ENCODE data around the gene ANKRD55.

GRCh38 chr5:56154732-56155484 is 78.2 kb downstream of the ANKRD55 start:
- TF ChIP-seq NR3C1 (CRISPR knock-in tag; conservative IDR thresholded peaks at IDR 0.05; ENCODE audit: low read depth) (no peak), FOXP4 (CRISPR knock-in tag; IDR thresholded peaks at IDR 0.05) (no peak), TEAD4 (CRISPR knock-in tag; IDR thresholded peaks at IDR 0.05) (no peak), NFYB (CRISPR knock-in tag; conservative IDR thresholded peaks at IDR 0.05; ENCODE audit: low read depth) (no peak), FOXK1 (CRISPR knock-in tag; IDR thresholded peaks at IDR 0.05) (no peak), HMGXB4 (CRISPR knock-in tag; IDR thresholded peaks at IDR 0.05) (no peak)
- TF ChIP-seq, protein P1, sequence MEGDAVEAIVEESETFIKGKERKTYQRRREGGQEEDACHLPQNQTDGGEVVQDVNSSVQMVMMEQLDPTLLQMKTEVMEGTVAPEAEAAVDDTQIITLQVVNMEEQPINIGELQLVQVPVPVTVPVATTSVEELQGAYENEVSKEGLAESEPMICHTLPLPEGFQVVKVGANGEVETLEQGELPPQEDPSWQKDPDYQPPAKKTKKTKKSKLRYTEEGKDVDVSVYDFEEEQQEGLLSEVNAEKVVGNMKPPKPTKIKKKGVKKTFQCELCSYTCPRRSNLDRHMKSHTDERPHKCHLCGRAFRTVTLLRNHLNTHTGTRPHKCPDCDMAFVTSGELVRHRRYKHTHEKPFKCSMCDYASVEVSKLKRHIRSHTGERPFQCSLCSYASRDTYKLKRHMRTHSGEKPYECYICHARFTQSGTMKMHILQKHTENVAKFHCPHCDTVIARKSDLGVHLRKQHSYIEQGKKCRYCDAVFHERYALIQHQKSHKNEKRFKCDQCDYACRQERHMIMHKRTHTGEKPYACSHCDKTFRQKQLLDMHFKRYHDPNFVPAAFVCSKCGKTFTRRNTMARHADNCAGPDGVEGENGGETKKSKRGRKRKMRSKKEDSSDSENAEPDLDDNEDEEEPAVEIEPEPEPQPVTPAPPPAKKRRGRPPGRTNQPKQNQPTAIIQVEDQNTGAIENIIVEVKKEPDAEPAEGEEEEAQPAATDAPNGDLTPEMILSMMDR (IDR thresholded peaks at IDR 0.05) = no peak

Data from WTC11 (cell line).